ENCODE measurements around the gene CBR4.

CBR4 gene

DNA sequence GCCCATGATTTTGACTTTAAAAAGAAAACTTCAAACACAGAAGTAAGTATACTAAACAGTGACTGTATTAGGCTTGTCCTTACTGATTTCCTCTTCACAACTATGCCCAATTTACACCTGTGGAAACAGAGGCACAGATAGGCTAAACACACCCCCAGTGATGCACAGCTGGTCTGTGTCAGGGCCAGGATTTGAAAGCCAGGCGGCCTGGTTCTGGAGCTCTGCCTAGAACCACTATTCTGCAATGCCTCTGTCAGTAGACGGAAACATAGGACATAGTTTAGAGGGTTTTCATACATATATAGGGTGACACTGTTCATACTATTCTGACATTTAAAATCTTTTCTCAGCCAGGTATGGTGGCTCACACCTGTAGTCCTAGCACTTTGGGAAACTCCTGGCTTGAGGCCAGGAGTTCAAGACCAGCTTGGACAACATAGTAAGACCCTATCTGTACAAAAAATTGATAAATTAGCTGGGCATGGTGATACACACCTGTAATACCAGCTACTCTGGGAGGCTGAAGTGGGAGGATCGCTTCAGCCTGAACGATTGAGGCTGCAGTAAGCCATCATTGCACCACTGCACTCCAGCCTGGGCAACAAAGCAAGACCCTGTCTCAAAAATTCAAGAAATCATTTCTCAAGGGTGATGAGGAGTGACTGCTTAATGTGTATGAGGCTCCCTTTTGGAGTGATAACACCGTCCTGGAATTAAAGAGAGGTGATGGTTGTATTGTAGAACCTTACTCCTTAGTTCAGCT lies 23.0 kb upstream of the CBR4 start:
- DNase-seq = no peak

DNA sequence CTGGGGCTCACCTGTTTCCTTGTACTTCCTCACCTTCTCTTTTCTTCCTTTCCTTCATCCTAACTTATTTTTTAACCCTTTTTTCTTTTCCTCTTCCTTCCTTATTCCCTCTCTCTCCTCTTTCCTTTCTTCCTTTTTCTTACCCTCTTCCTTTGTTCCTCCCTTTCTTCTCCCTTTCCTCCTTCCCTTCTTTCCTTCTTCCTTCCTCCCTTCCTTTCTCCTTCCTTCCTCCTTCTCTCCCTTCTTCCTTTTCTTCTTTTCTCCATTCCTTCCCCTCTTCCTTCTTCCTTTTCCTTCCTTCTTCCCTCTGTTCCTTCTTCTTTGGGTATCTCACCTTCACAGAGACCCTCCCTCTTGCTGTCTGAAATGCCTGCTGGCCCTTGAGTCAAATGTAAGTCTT lies 22.1 kb upstream of the CBR4 start:
- DNase-seq = no peak

DNA sequence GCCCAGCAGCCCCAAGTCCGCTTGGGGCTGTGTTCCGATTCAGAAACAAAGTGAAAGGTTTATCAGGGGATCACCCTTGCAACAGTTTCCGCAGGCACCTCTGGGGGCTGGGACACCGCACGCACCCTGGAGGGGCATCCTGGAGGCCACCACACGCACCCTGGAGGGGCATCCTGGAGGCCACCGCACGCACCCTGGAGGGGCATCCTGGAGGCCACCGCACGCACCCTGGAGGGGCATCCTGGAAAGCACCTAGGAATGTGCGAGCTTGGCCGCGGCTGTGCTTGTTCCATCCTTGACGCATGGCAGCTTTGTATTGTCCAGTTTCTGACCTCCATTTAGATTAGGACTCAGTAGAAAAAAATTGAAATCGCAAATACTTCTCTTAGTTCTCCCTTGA lies 21.3 kb upstream of the CBR4 start:
- DNase-seq = no peak

DNA sequence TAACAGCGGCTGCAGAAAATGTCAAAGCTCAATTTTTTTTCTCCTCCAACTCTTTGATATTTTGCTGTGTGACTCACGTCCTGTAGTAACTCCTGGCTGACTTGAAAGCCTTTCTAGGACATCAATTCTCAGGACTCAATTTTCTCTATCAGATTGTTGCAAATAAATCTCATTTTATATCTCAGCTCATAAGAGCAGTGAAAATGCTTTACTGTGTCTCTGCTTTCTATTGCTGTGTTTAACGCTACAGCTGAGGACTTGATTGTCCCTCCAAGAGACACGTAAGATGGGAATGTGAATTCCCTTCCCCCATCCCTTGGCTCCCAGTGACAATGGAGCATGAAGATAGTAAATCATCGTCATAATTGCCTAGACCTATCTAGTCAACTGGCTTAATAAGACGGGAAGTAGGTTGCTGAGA lies 20.5 kb upstream of the CBR4 start:
- DNase-seq = no peak

DNA sequence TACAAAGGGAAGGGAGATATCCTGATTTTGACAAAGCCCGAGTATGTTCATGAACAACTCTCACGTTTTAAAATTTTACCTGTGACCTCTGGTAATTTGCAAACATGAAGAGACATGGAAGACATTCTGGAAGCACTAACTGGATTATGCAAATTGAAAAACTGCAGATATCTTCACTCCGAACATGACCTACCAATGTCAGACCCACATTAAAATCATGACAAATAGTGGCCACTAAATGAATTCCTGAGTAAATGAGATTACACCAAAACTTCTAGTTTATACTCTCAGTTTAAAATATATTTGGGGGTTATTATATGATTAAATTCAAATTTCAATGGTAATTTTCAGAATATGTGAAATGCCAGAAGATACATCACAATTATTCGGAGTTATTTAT lies 19.9 kb upstream of the CBR4 start:
- DNase-seq = peak; percentile 5

DNA sequence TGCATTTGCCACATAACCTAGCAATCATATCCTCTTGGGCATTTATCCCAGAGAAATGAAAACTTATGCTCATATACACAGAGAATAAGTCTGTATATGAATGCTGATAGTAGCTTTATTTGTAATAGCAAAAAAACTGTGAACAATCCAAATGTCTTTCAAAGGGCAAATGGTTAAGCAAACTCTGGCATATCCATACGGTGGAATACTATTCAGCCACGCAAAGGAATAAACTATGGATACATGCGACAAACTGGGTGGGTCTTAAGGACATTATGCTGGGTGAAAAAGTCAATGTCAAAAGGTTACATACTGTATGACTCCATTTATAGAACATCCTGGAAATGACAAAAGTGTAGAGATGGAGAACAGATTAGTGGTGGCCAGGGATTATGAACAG lies 17.6 kb upstream of the CBR4 start:
- DNase-seq = no peak

DNA sequence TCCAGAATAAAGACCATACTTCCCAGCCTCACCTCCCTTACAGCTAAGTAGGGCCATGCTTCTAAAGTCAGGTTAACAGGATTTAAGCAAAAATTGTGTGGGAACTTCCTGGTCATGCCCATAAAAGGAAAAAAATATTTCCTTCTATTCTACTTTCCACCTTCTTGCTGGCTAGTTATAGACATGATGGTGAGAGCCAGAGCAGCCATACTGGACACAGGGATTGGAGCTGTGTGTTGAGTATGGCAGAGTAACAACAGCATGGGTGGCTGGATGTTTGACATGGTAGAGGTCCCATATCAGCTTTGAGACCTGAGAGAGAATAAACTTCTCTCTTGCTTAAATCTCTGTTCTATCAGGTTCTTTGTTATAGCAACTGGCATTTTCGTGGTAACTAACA lies 15.1 kb upstream of the CBR4 start:
- no peak for DNase-seq

DNA sequence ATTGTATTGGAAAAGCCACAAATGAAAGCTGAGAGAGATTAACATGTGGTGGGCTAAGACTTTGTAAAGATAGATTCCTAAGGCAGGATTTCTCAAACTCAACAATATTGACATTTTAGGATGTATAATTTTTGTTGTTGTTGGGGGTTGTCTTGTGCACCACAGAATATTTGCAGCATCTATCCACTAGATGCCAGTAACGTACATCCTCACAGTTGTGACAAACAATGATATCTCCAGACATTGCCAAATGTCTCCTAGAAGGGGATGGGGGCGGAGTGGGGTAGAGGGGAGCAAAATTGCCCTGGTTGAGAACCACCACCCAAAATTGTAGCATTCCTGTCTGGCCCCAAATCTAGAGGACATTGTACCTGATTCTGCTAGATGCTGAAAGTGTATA lies 14.7 kb upstream of the CBR4 start:
- peak; percentile 68 for DNase-seq

DNA sequence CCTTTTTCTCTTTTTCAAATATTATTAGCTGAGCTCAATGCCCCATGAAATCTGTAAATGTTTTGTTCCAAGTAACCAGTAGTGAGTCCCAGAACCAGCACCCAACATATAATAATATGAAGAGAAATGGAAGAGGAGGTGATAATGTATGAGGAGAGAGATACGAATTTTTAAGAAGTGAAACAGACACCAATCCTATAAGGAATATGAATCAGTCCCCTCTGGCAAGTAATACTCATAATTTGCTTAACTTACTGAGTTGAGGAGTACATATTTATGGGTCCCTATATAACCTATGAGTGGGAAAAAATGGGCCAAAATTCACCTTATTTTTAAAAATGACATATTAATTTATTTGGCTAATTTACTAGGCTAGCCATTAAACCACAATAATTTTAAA lies 8.4 kb upstream of the CBR4 start:
- no peak for DNase-seq

DNA sequence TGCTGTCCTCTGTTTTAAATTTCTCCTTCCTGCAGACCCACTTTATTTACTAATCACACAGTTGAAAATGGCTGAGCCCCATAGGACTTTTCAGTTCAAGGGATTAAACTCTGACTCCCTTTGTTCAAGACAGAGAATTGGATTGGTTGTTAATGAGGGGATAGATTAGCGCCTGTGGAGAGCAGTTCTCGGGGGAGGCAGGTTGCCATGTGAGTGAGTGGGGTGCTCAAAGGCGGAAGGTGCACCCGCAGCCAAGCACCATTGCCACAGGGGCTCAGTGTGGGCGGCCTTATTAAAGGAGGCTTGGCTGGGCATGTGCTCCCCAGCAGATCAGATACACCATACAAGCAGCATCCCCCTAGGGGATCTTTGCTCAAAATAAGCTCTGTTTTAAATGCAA lies 7.9 kb upstream of the CBR4 start:
- DNase-seq = peak; percentile 91

DNA sequence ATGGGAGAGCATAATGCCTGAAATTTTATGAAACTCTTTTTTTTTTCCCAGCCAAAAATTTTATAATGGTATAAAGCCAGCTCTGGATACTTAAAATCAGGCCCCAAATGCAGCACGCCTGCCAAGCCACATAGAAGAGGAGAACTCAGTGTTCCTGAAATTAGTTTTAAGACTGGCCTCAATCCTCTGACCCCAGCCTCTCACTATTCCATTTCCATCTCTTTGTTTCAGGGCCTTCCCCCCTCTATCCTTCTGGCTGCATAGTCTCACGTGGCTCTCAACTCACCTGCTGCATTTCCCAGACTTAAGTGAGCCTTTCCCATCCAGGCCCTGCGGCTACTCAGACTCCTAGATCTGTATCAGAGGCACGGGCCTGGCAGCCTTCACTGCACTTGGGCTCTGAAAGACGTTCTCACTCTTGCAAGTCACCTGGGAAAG lies 5.2 kb upstream of the CBR4 start:
- DNase-seq = peak; percentile 25

DNA sequence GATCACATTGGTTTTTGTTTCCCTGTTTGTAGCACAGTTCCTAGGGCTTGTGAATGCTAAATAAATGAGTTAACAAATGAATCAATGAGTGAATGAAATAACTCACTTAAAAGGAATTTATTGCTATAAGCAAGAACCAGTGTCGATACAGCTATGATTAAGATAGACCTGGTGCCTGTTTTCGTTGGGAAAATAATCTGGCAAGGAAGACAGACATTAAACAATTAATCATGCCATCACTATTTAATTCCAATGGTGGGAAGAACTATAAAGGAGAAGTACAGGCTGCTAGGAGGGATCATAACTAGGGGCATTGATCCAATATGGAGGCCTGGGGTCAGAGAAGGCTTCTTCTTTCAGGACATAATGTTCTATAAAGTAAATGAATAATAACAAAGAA lies 4.5 kb upstream of the CBR4 start:
- DNase-seq = no peak

DNA sequence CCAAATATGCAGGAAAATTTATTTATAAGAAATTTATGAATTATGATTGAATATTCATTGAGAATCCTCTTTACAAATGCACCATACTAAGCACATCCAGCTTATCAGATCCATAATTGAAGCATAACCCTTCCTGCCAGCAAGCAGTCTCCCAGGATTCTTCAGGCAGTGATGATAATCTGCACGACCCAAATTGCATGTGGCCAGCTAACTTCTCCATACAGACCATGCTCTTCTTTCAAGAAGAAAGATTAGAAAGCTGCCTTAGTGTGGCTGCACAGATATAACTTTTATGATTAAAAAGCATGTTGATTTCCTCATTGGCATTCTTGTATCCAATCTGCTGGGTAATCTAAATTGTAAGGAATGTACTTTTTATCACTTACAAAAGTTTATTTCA lies 3.3 kb upstream of the CBR4 start:
- DNase-seq = no peak

DNA sequence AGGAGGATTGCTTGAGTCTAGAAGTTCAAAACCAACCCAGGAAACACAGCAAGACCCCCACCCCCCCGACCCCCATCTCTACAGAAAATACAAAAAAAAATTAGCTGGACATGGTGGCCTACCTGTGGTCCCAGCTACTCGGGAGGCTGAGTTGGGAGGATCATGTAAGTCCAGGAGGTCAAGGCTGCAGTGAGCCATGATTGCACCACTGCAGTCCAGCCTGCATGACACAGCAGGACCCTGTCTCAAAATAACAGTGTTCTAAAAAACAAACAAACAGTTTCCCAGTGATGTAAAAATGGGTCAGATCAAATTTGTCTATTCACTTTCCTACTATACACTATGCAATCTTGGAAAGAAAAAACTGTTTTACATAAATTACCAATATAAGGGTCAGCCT lies 2.0 kb upstream of the CBR4 start:
- DNase-seq = no peak

DNA sequence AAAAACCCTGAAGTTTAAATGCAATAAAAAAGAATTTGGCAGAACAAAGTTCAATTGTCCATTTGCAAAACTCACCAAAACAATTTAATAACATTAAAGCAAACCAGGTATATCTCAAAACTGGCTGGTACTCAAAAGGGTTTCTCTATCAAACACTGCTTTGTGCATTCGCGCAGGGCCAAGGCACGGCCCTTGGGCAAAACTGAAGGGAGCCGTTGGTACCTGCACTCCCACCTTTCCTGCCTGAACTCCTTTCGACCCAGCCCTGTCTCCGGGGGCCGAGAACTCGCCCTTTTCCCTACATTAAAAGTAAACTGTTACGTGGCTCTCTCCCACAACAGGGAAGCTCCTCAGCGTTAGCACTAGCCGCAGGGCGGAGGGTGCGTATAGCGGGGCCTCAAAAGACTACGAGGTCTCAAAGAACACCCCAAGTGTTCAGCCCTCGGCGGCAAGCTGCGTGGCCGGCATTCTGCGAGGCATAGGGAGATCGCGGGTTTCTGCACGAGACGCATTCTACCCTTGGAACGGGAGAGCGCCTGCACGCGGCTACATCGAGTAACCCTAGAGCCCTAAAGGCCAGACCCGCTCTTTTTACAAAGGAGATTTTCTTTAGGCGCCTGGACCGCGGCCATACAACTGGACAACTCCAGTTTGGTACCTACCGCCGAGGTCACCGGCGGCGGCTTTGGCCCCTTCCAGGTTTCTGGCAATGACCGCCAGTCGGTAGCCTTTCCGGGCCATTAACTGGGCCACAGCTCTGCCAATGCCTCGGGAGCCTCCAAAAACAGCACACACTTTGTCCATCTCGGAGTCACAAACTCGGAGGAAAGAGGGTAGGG lies 550 bp downstream of the CBR4 start:
- DNase-seq = peak; percentile 73

DNA sequence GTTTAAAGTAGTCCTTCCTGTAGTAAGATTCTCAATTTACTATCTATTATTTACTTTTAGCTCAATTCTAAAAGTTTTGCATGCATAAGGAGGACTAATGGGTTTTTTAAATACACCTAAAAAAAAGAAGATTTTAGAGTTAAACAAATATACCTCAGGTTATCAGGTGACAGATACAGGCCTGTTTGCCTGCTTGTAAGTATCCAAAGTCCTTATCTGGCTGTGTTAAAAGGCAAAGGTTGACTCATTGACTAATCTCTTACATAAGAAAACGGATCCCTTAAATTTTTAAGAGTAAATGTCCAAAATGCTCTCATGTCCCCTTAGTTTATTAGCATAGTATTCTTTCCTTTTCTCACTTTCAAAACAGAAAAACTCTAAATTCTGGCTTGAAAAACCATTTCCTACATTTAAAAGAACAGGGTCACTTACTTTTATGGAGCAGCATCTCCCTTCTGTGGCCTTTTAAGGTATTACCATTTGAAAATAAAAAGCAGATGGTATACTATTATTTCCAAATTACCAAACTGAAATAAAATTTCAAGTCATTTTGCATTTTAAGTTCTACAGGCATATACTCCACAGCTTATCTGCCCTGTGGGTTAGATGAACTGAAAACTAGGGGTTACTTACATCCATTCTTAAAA lies 4.5 kb downstream of the CBR4 start:
- DNase-seq = no peak

DNA sequence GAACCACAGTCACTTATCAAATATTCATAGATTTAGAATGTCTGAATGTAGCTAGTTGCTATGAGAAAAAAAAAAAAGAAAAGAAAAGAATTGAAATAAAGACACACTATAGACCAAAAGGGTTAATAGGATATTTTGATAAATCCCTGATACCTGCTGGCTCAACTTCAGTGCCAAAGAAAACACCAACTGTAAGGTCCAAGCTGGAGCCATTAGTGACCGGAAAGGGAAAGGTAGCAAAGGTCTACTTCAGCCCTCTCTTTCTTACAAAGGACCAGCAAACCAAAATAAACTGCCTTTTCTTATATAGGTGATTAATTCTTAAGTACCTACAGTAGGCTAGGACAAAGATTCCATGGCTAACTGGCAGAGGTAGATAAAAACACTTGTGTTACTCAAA lies 9.7 kb downstream of the CBR4 start:
- DNase-seq = no peak

DNA sequence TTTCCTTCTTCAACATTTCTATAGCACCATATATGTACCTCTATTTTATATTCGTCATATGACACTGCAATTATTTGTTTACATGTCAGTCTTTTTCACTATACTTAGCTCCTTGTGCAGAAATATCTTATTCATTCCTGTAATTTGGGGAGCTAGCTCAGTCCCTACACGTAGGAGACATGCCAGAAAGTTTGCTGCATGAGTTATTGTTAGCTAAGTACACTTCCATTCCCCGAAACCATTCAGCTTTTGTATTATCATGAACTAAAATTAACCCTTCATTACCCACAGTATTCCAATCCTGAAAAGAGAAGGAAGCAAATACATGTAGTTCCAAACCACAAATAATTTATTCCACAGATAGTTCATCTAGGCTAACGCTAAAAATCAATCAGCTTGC lies 10.2 kb downstream of the CBR4 start:
- no peak for DNase-seq

DNA sequence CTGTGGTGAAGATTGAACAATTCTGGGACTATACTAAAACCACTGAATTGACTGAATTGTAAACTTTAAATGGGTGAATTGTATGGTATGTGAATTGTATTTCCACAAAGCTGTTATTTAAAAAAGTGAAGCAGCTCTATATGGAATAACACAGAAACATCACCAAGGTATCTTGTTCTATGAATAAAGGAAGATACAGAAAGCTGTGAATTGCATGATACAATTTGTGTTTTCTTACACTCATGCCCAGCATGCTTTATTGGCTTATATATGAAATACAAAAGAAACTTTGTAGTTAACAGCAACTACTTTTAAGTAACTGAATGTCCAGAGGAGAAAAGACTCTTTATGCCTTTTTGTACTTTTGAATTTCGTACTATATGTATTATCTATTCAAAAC lies 11.5 kb downstream of the CBR4 start:
- DNase-seq = no peak

DNA sequence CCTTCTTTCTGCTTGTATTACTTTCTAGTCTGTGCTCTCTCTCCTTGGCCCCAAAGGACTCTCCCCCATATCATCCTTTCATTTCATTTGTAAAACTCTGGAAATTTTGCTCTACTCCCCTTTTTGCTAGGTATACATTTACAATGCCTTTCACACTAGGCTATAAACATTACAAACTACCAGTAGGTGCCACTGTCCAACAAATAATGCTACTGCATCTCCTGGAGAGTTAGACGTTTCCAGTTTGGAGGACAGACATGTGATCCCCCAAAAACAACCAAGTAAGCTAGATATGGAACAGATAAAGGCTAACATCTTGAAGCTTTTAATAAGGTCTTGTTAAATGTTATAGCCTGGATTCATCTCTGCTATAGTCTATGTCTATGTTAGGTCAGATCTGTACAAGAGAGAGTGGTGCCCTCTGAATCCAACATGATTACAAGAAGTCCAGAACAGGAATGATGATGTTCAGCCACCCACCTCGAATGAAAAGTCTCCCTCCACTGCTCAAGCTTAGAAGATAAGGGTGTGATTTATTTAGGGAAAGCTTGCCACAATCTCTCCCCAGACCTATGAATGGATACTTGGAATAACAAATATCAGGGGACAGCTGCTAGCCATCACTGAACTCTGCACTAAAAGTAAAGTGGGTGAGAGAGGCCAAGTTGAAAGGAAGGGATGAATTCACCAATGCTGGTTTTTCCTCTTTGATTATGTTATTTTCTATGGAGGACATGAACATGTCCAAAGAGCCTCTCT lies 14.3 kb downstream of the CBR4 start:
- peak; percentile 14 for DNase-seq

DNA sequence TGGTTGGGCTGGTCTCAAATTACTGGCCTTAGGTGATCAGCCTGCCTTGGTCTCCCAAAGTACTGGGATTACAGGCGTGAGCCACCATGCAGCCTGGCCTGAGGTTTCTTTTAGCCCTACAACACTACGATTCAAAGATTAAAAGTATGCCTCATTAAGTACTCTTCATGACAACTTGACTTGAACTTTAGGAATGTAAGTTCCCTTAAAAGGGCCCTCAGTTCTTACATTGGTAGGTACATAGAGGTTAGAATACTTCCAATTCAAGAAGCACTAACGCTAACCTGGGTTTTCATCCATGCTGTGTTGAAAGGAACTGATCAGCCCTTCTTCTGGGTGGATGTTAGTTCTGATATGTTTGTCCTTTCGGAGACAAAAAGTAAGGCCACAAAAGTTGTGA lies 15.1 kb downstream of the CBR4 start:
- no peak for DNase-seq

DNA sequence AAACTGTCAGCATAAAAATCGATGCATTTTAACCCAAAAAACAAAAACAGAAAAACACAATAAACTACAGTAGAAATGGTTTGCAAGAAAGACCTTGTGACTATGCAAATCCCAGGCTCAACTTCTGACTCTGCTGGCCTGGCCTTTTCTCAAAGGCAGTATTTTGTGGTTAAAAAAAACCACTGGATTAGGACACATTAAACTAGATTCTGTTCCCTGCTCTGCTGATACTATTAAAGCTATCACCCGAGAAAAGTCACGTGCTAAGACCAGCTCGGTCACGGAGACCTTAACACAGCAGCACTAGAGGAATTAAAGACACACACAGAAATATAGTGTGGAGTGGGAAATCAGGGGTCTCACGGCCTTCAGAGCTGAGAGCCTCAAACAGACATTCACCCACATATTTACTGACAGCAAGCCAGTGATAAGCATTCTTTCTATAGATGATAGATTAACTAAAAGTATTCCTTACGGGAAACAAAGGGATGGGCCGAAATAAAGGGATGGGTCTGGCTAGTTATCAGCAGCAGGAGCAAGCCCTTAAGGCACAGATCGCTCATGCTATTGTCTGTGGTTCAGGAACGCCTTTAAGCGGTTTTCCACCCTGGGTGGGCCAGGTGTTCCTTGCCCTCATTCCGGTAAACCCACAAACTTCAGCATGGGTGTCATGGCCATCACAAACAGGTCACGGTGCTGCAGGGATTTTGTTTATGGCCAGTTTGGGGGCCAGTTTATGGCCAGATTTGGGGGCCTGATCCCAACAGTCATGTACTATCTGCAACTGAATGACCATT lies 16.1 kb downstream of the CBR4 start:
- DNase-seq = peak; percentile 13
